ENCODE results near the gene GPR107.

GPR107 gene

GRCh38 chr9:130183133-130183762 lies 129.5 kb downstream of the GPR107 start:
- no peak overlapping the region for H3K27ac ChIP-seq
- TF ChIP-seq, protein P1, sequence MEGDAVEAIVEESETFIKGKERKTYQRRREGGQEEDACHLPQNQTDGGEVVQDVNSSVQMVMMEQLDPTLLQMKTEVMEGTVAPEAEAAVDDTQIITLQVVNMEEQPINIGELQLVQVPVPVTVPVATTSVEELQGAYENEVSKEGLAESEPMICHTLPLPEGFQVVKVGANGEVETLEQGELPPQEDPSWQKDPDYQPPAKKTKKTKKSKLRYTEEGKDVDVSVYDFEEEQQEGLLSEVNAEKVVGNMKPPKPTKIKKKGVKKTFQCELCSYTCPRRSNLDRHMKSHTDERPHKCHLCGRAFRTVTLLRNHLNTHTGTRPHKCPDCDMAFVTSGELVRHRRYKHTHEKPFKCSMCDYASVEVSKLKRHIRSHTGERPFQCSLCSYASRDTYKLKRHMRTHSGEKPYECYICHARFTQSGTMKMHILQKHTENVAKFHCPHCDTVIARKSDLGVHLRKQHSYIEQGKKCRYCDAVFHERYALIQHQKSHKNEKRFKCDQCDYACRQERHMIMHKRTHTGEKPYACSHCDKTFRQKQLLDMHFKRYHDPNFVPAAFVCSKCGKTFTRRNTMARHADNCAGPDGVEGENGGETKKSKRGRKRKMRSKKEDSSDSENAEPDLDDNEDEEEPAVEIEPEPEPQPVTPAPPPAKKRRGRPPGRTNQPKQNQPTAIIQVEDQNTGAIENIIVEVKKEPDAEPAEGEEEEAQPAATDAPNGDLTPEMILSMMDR (IDR thresholded peaks at IDR 0.05; ENCODE audit: low read depth, low read length, missing control alignments): no peak
- H3K27me3 ChIP-seq (replicated peaks): no peaks in the 10 kb centered on the region
- in situ Hi-C loops (cut with HindIII; ENCODE audit: low pct_ligation_motif_present, low sequenced_read_pairs): no loop called here
- no peaks in the 10 kb centered on the region for H3K36me3 ChIP-seq (replicated peaks)
- no peak for DNase-seq
- no peak overlapping the region for H3K4me3 ChIP-seq (ENCODE audit: low read depth, low read length)

DNA sequence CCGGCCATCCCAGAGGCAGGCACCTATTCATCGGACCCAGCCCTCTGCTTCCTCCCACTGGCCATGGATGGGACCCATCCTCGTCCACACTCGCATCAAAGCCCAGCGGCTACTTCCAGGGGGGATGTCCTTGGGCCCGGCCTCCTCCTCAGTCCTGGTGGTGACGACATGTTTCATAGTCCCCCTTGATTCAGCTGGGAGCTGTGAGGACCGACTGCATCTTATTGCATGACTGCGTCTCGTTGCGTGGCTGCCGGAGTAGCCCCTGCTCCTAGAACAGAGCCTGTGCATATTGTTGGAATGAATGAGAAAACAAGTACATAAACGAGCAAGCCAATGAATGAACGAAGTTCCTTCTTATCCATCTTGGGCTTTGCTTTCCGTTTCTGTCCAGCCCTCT lies 131.3 kb downstream of the GPR107 start:
- Histone ChIP-seq H3K36me3 (replicated peaks) (no peaks in the 10 kb centered on the region), H3K27me3 (replicated peaks) (no peaks in the 10 kb centered on the region), H3K27ac (no peak overlapping the region), H3K4me3 (ENCODE audit: low read depth, low read length) (no peak overlapping the region)
- TF ChIP-seq, protein P1 (IDR thresholded peaks at IDR 0.05; ENCODE audit: low read depth, low read length, missing control alignments): no peak
- in situ Hi-C loops (cut with HindIII; ENCODE audit: low pct_ligation_motif_present, low sequenced_read_pairs): no loop called here
- DNase-seq: no peak

GRCh38 chr9:130185490-130186031 lies 131.9 kb downstream of the GPR107 start:
- in situ Hi-C loops (cut with HindIII; ENCODE audit: low pct_ligation_motif_present, low sequenced_read_pairs): no loop called here
- no peaks in the 10 kb centered on the region for H3K36me3 ChIP-seq (replicated peaks)
- no peak for DNase-seq
- TF ChIP-seq, protein P1 (IDR thresholded peaks at IDR 0.05; ENCODE audit: low read depth, low read length, missing control alignments): no peak
- no peak overlapping the region for H3K4me3 ChIP-seq (ENCODE audit: low read depth, low read length)
- H3K27me3 ChIP-seq (replicated peaks): no peaks in the 10 kb centered on the region
- peak overlapping the region; percentile 49 for H3K27ac ChIP-seq

- H3K36me3 ChIP-seq (replicated peaks): no peaks in the 10 kb centered on the region
- DNase-seq: no peak
- H3K27me3 ChIP-seq (replicated peaks): no peaks in the 10 kb centered on the region
- TF ChIP-seq, protein P1 (IDR thresholded peaks at IDR 0.05; ENCODE audit: low read depth, low read length, missing control alignments): no peak
- in situ Hi-C loops (cut with HindIII; ENCODE audit: low pct_ligation_motif_present, low sequenced_read_pairs): no loop called here
- no peak overlapping the region for H3K4me3 ChIP-seq (ENCODE audit: low read depth, low read length)
- H3K27ac ChIP-seq: peak overlapping the region; percentile 49
Observed at GRCh38 chr9:130186051-130186450, 132.3 kb downstream of the GPR107 start.

DNA sequence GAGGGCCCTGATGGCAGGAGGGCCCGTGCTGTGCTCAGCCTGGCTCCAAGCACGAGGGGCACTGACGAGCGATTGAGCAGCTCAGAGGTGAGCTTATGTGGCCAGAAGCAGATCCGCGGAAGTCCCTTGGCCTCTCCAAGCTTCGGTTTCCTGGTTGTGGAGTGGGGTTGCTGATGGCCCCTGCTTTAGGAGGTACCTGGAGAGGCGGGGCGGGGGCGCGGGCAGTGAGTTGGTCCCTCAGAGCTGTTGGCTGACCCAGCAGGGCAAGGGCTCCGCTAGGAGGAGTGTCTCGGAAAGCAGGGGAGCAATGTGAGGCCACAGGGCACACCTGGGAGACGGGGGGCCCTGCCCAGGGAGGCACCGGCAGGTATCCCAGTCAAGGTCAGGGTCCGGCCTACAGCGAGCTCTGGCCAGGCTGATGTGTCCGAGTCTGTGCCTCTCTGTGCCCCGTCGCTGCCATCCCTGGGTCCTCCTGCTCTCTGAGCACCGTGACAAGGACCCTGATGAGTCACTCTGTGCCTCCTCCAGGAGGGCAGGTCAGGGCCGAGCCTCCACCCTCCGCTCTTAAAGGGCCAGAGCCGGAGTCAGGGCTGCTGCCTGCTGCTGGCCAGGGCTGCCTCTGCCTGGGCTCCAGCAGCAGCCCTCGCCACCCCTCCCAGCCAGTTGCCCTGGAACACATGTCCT lies 133.3 kb downstream of the GPR107 start:
- in situ Hi-C loops (cut with HindIII; ENCODE audit: low pct_ligation_motif_present, low sequenced_read_pairs): no loop called here
- TF ChIP-seq, protein P1 (IDR thresholded peaks at IDR 0.05; ENCODE audit: low read depth, low read length, missing control alignments): no peak
- no peak for DNase-seq
- H3K27me3 ChIP-seq (replicated peaks): no peaks in the 10 kb centered on the region
- H3K36me3 ChIP-seq (replicated peaks): no peaks in the 10 kb centered on the region
- no peak overlapping the region for H3K4me3 ChIP-seq (ENCODE audit: low read depth, low read length)
- no peak overlapping the region for H3K27ac ChIP-seq
